ENCODE data around the gene TLE2. TPM values are rescaled to one million over a fixed set of nuclear protein-coding genes. Genes with fewer than 3 reads are reported as not detected.
A peak's percentile ranks its signal among the peaks of the same experiment; 100 is the strongest.

The TLE2 gene
- 1.7 and 2.3 TPM in 2 replicates for polyA plus RNA-seq (2012; rRNA removed)
- 0.97 and 1.9 TPM in 2 replicates for polyA plus RNA-seq (2012; cell fraction: cytosol; rRNA removed)
- polyA plus RNA-seq (2012; cell fraction: nucleus; rRNA removed): 10.0 and 17.5 TPM in 2 replicates

GRCh38 chr19:3029065-3029923 lies at the start of gene TLE2:
Gene TLE2, minus strand, starts transcription at chr19:3029280. Its CDS starts 376 bp downstream, at chr19:3028904.
- Histone ChIP-seq H2AFZ (ENCODE audit: low read depth) (no peak within 1 kb of the TSS), H3F3A (replicated peaks; ENCODE audit: insufficient read depth) (peaks cover 4% of the 10 kb centered on the region), H3K4me1 (ENCODE audit: control insufficient read depth in 1 of 2, insufficient read depth in 2 of 2, low read depth in 1 of 2, low read length in 1 of 2) (peaks cover 0 to 6% of the 10 kb centered on the region in 2 experiments; a peak in 1 of 4 replicates), H3K9ac (no peak within 1 kb of the TSS), H3K79me2 (ENCODE audit: insufficient read depth) (no peaks in the 10 kb centered on the region), H3K36me3 (replicated peaks in 1 of 2; ENCODE audit: control insufficient read depth in 1 of 2, insufficient read depth in 2 of 2, low read length in 1 of 2) (no peaks in the 10 kb centered on the region), H3K9me2 (no peaks in the 10 kb centered on the region), H3K27me3 (ENCODE audit: insufficient read depth) (peaks cover 91% of the 10 kb centered on the region), H3K9me3 (no peaks in the 10 kb centered on the region), H3K4me2 (peak within 1 kb of the TSS; percentile 78), H3K4me3 (ENCODE audit: low read depth in 2 of 2, low read length in 1 of 2) (peak within 1 kb of the TSS in 1 of 2 experiments; percentile 40; a peak in 1 of 4 replicates), H4K20me1 (ENCODE audit: insufficient read depth) (no peaks in the 10 kb centered on the region), H3K27ac (ENCODE audit: low read depth in 2 of 2, low read length in 1 of 2) (no peak within 1 kb of the TSS)
- peak; percentile 69 for DNase-seq
- 3% methylated on average over 12 of the region's 85 CpGs for WGBS (ENCODE audit: low lambda C conversion rate)
- CTCF ChIA-PET: interaction anchor here (1.3 kb wide), 1 partner anchor 60 kb away, joined by 3 read pairs; no protein-coding TSS in a partner anchor
- TF ChIP-seq SMC3 (IDR thresholded peaks at IDR 0.05; ENCODE audit: low read depth, low read length) (no peak), FOXM1 (IDR thresholded peaks at IDR 0.05; ENCODE audit: low read depth) (no peak), MXI1 (IDR thresholded peaks at IDR 0.05; ENCODE audit: low read depth, low read length) (no peak), FOXJ3 (CRISPR knock-in tag; IDR thresholded peaks at IDR 0.05) (no peak), RXRA (IDR thresholded peaks at IDR 0.05; ENCODE audit: borderline replicate concordance, low read depth) (no peak), EZH2phosphoT487 (IDR thresholded peaks at IDR 0.05; ENCODE audit: borderline replicate concordance, low read depth) (no peak), JUND (IDR thresholded peaks at IDR 0.05) (no peak), REST (IDR thresholded peaks at IDR 0.05; ENCODE audit: low read depth, low read length) (no peak), EP300 (IDR thresholded peaks at IDR 0.05; ENCODE audit: borderline replicate concordance in 1 of 2, low read depth in 1 of 2, low read length in 1 of 2) (no peak), GABPA (IDR thresholded peaks at IDR 0.05; ENCODE audit: low read depth) (no peak), POLR2AphosphoS5 (IDR thresholded peaks at IDR 0.05; ENCODE audit: low read depth, low read length) (no peak), RCOR1 (IDR thresholded peaks at IDR 0.05; ENCODE audit: low read length) (no peak), MEF2A (IDR thresholded peaks at IDR 0.05; ENCODE audit: borderline replicate concordance, low read depth) (no peak), TCF12 (IDR thresholded peaks at IDR 0.05) (no peak)
- TF ChIP-seq, protein P1, sequence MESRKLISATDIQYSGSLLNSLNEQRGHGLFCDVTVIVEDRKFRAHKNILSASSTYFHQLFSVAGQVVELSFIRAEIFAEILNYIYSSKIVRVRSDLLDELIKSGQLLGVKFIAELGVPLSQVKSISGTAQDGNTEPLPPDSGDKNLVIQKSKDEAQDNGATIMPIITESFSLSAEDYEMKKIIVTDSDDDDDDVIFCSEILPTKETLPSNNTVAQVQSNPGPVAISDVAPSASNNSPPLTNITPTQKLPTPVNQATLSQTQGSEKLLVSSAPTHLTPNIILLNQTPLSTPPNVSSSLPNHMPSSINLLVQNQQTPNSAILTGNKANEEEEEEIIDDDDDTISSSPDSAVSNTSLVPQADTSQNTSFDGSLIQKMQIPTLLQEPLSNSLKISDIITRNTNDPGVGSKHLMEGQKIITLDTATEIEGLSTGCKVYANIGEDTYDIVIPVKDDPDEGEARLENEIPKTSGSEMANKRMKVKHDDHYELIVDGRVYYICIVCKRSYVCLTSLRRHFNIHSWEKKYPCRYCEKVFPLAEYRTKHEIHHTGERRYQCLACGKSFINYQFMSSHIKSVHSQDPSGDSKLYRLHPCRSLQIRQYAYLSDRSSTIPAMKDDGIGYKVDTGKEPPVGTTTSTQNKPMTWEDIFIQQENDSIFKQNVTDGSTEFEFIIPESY (IDR thresholded peaks at IDR 0.05; ENCODE audit: borderline replicate concordance, low read depth): no peak
- TF ChIP-seq, protein P2, sequence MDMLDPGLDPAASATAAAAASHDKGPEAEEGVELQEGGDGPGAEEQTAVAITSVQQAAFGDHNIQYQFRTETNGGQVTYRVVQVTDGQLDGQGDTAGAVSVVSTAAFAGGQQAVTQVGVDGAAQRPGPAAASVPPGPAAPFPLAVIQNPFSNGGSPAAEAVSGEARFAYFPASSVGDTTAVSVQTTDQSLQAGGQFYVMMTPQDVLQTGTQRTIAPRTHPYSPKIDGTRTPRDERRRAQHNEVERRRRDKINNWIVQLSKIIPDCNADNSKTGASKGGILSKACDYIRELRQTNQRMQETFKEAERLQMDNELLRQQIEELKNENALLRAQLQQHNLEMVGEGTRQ (IDR thresholded peaks at IDR 0.05; ENCODE audit: borderline replicate concordance, low read depth, low read length): no peak
- POLR2A ChIA-PET: no interaction called here
